HG02798 (cell line): Measurements from ENCODE around the gene FAM50A.
"Not testable (repeated sequence)": the region's sequence is repeated elsewhere in the genome, so short reads cannot be mapped to it uniquely, and the experiment has no call there.

Experiments used
- ATAC-seq: cut with Tn5 transposase; IDR thresholded peaks from one replicate; pipeline ENCODE4 v1.9.1; 2021; ENCODE audit warnings: mild to moderate bottlenecking; ENCODE audit not compliant: unreplicated experiment, poor library complexity

Gene FAM50A

GRCh38 chrX:154443992-154444754 lies at the start of gene FAM50A:
Gene FAM50A (plus strand): TSS chrX:154444141. CDS start chrX:154444236, 95 bp downstream.
- ATAC-seq, result peak; percentile 91

- not testable (repeated sequence) for ATAC-seq
Observed at GRCh38 chrX:154396363-154396762, 47.6 kb upstream of the FAM50A start.

- ATAC-seq, result peak; percentile 60
Observed at GRCh38 chrX:154396973-154397887, 46.7 kb upstream of the FAM50A start.

- peak; percentile 81 for ATAC-seq
Observed at GRCh38 chrX:154397888-154398667, 45.9 kb upstream of the FAM50A start, which contains the start of gene RPL10. Gene RPL10 (plus strand): TSS chrX:154398377. CDS start chrX:154398520, 143 bp downstream.

- ATAC-seq, result peak; percentile 31
Observed at GRCh38 chrX:154398668-154399526, 45.0 kb upstream of the FAM50A start.

GRCh38 chrX:154399527-154400368 lies 44.2 kb upstream of the FAM50A start:
- no peak for ATAC-seq

GRCh38 chrX:154400369-154400817 lies 43.5 kb upstream of the FAM50A start:
- not testable (repeated sequence) for ATAC-seq

- no peak for ATAC-seq
Observed at GRCh38 chrX:154401045-154401799, 42.7 kb upstream of the FAM50A start.

- no peak for ATAC-seq
Observed at GRCh38 chrX:154401918-154402621, 41.9 kb upstream of the FAM50A start.

GRCh38 chrX:154402622-154403127 lies 41.3 kb upstream of the FAM50A start:
- ATAC-seq, result no peak

GRCh38 chrX:154403192-154403591 lies 40.7 kb upstream of the FAM50A start:
- no peak for ATAC-seq

GRCh38 chrX:154403858-154404257 lies 40.1 kb upstream of the FAM50A start:
- ATAC-seq, result no peak

- no peak for ATAC-seq
Observed at GRCh38 chrX:154404625-154405192, 39.2 kb upstream of the FAM50A start.

- ATAC-seq, result no peak
Observed at GRCh38 chrX:154408659-154409221, 35.2 kb upstream of the FAM50A start.

- ATAC-seq, result no peak
Observed at GRCh38 chrX:154409222-154409871, 34.6 kb upstream of the FAM50A start, which contains the start of gene DNASE1L1. Gene DNASE1L1 (minus strand): TSS chrX:154409254. CDS start chrX:154405568, 3,686 bp downstream.

- peak; percentile 70 for ATAC-seq
Observed at GRCh38 chrX:154411981-154412340, 32.0 kb upstream of the FAM50A start.
